Smooth muscle cell of the brain vasculature (primary cell): ENCODE results near the gene FAM53A.

ENCODE experiments used
- DNase-seq: peaks from one replicate; pipeline ENCODE4 v3.0.0-alpha.2; 2012; ENCODE audit warnings: low read depth, low spot score

FAM53A gene

GRCh38 chr4:1683736-1684505 is at the start of gene FAM53A:
TSS of gene FAM53A (minus strand) at chr4:1684313. CDS start at chr4:1668741, 15,572 bp downstream.
- DNase-seq: peak; percentile 58

- DNase-seq: no peak
These were observed 48.8 kb upstream of the FAM53A start for GRCh38 chr4:1732911-1733310.

- no peak for DNase-seq
These were observed 47.1 kb upstream of the FAM53A start for GRCh38 chr4:1731180-1731579.

GRCh38 chr4:1730532-1731135 is 46.5 kb upstream of the FAM53A start:
- DNase-seq: no peak

- DNase-seq: no peak
These were observed 44.2 kb upstream of the FAM53A start for GRCh38 chr4:1728061-1728980.

GRCh38 chr4:1727117-1728031 is 43.3 kb upstream of the FAM53A start:
- DNase-seq: no peak

GRCh38 chr4:1726146-1726934 is 42.2 kb upstream of the FAM53A start:
- peak; percentile 80 for DNase-seq

- DNase-seq: no peak
These were observed 41.4 kb upstream of the FAM53A start for GRCh38 chr4:1725521-1725920.

GRCh38 chr4:1723131-1723801 is 39.2 kb upstream of the FAM53A start:
- no peak for DNase-seq

- no peak for DNase-seq
These were observed 38.5 kb upstream of the FAM53A start for GRCh38 chr4:1722551-1723118.

GRCh38 chr4:1721666-1722550 is 37.8 kb upstream of the FAM53A start:
- DNase-seq: no peak

- DNase-seq: peak; percentile 73
These were observed 37.0 kb upstream of the FAM53A start, which contains the start of the genes TACC3 and TMEM129 for GRCh38 chr4:1721003-1721665. TSS of gene TACC3 (plus strand) at chr4:1721521. CDS start at chr4:1723422, 1,901 bp downstream. TSS of gene TMEM129 (minus strand) at chr4:1721323. CDS start at chr4:1720837, 486 bp downstream.

- DNase-seq: no peak
These were observed 36.3 kb upstream of the FAM53A start for GRCh38 chr4:1720163-1720983.

- no peak for DNase-seq
These were observed 34.2 kb upstream of the FAM53A start for GRCh38 chr4:1718095-1718850.

GRCh38 chr4:1717129-1718094 is 33.3 kb upstream of the FAM53A start:
- DNase-seq: no peak
